ENCODE measurements around the gene PLAAT3. TPM values are rescaled to one million over a fixed set of nuclear protein-coding genes. Genes with fewer than 3 reads are reported as not detected.

The PLAAT3 gene
- polyA plus RNA-seq, 1 experiment, result 8.1 TPM

DNA sequence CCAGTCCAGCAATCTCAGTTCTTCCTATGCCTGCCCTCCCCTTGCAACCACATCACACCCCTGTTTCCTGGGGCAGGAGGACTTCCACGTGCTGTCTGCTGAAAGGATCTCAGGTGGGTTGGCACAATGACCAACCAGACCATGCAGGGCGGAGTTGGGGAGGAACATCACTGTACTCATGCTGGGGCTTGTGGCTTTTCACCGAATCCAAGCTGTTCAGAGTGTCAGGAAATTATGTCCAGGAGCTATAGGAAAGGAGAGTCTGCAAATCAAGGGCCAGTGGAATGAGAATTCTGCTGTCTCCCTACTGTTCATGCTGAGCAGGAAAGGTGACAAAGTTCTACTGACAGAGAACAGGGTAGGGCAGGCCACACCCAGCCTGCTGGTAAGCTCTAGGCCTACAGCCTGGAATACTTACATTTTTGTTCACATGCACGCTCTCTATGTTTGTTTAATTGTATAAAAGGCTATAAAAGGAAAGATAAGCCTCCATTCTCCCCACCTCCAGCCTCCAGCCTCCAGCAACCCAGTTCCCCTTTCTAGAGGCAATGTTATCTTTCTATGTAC, 49.4 kb downstream of the PLAAT3 start:
- CTCF ChIA-PET, result interaction anchor here (1.1 kb wide), 1 partner anchor 10 kb away, joined by 5 read pairs; no protein-coding TSS in a partner anchor
- TF ChIP-seq, protein P1, sequence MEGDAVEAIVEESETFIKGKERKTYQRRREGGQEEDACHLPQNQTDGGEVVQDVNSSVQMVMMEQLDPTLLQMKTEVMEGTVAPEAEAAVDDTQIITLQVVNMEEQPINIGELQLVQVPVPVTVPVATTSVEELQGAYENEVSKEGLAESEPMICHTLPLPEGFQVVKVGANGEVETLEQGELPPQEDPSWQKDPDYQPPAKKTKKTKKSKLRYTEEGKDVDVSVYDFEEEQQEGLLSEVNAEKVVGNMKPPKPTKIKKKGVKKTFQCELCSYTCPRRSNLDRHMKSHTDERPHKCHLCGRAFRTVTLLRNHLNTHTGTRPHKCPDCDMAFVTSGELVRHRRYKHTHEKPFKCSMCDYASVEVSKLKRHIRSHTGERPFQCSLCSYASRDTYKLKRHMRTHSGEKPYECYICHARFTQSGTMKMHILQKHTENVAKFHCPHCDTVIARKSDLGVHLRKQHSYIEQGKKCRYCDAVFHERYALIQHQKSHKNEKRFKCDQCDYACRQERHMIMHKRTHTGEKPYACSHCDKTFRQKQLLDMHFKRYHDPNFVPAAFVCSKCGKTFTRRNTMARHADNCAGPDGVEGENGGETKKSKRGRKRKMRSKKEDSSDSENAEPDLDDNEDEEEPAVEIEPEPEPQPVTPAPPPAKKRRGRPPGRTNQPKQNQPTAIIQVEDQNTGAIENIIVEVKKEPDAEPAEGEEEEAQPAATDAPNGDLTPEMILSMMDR (IDR thresholded peaks at IDR 0.05; ENCODE audit: low read depth, low read length), result no peak
- POLR2A ChIA-PET, result no interaction called here

DNA sequence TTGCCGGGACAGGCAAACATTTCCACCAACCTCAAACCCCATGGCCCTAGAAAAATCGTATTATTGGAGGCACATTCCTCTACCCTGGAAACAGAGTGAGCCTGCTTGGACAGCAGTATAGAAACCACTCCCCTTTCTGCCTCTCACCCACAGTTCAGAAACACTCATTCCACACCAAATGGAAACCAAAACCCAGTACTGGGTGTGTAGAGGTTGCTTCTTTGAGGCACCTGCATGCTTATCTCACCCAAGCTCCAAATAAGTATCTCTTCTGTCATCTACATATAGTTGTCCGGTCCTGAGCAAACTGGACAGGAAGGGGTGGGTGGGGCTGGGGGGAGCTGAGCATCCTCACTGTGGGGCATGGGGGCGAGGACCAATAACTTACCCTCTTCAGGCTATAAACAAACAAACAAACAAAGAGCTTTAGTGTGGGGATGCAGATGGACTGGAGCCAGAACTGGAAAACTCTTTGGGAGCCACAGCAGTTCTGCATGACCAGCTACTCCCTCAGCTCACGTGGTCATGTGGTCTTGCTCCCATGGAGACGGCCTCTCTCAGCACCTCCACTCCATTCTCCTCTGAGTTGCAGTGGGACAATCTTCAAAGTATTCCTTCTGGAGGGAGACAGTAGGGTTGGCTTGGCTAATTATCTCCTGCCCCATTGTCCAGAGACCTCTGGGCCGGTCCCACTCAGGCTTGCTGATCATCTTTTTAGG, 50.0 kb downstream of the PLAAT3 start:
- Histone ChIP-seq H3K9me3 (ENCODE audit: control insufficient read depth, insufficient read depth, low read length) (no peaks in the 10 kb centered on the region; the same call in 1 of the 2 replicates), H3K4me3 (ENCODE audit: low read depth, low read length) (no peak overlapping the region), H3K27me3 (ENCODE audit: control insufficient read depth, insufficient read depth, low read length) (peaks cover 8% of the 10 kb centered on the region), H3K27ac (ENCODE audit: low read depth, low read length) (no peak overlapping the region)
- ChIA-PET POLR2A (no interaction called here), CTCF (interaction anchor here (1.1 kb wide), 1 partner anchor 10 kb away, joined by 5 read pairs; no protein-coding TSS in a partner anchor)
- DNase-seq (ENCODE audit: low read depth, low spot score), result no peak
- TF ChIP-seq, protein P1 (IDR thresholded peaks at IDR 0.05; ENCODE audit: low read depth, low read length), result no peak

More for the DNA sequence above, 49.4 kb downstream of the PLAAT3 start:
- no peaks in the 10 kb centered on the region; the same call in 1 of the 2 replicates for H3K9me3 ChIP-seq (ENCODE audit: control insufficient read depth, insufficient read depth, low read length)
- DNase-seq (ENCODE audit: low read depth, low spot score), result no peak
- H3K4me3 ChIP-seq (ENCODE audit: low read depth, low read length), result no peak overlapping the region
- H3K27me3 ChIP-seq (ENCODE audit: control insufficient read depth, insufficient read depth, low read length), result peaks cover 4% of the 10 kb centered on the region
- no peak overlapping the region for H3K27ac ChIP-seq (ENCODE audit: low read depth, low read length)

DNA sequence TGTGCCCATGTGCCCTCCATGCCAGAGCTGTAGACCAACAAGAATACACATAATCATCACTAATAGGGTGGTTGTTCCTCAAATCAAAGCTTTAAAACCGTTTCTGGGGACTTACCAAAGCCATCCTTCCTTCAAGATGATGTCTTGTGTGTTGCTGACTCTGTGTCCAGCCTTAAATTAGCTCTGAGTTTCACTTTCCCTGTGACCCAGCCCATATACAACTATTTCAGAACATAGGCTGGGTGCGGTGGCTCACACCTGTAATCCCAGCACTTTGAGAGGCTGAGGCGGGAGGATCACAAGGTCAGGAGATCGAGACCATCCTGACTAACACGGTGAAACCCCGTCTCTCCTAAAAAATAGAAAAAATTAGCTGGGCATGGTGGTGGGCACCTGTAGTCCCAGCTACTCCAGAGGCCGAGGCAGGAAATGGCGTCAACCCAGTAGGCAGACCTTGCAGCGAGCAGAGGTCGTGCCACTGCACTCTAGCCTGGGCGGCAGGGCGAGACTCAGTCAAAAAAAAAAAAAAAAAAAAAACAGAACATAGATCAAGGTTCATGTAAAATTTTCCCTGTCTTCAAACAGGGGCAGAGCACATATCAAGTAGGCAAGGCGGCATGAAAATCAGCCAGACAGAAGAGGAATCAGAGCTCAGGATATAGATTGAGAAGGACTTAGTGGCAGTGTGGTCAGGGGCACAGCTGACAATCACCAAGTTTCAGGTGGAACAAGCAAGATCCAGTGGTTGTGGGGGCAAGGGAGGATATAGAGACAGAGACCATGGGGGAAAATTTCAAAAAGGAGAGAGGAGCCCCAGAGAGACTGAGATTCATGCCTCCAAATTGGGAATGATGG, 50.8 kb downstream of the PLAAT3 start, which contains the start of gene PLAAT2:
Gene PLAAT2, minus strand, starts transcription at position 179 of the 855 bp plus-strand sequence. Its CDS starts 55 bp downstream, at position 124.
- CTCF ChIA-PET, result interaction anchor here (1.5 kb wide), 1 partner anchor 84 kb away, joined by 3 read pairs; no protein-coding TSS in a partner anchor
- POLR2A ChIA-PET, result no interaction called here

DNA sequence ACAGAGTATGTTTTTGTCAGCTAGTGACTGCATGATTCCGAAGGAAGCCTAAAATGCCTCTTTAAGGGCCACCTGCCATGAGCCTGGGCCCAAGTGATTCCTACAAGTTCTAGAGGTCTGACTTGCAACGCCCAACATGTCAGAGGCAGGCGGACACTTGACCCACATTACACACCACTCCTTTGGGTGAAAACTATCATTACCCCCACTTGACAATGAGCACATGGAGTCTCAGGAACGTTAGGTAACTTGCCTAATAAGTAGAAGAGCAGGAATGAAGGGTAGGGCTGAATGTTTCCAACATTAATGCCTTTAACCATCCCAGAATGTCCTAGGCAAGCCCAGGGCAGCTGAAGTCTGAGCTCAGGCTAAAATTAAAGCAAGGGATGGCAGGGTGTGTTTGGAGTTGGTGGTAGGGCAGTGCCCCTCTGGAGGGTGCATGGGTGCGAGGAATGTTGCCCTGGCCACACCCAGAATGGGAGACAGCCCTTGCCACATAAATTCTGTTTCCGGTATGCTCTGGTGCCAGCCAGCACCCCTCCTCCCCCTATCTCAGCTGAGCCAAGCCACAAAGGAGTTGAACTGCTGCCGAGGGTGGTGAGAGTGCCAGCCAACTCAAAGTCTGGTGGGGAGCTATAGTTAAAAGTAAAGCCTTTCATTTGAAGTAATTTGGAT, 53.6 kb downstream of the PLAAT3 start:
- no peaks in the 10 kb centered on the region for H3K9me3 ChIP-seq (ENCODE audit: control insufficient read depth, insufficient read depth, low read length)
- ChIA-PET CTCF (no interaction called here), POLR2A (no interaction called here)
- H3K4me3 ChIP-seq (ENCODE audit: low read depth, low read length), result no peak overlapping the region
- no peak overlapping the region for H3K27ac ChIP-seq (ENCODE audit: low read depth, low read length)
- no peak for DNase-seq (ENCODE audit: low read depth, low spot score)
- TF ChIP-seq, protein P1 (IDR thresholded peaks at IDR 0.05; ENCODE audit: low read depth, low read length), result no peak
- H3K27me3 ChIP-seq (ENCODE audit: control insufficient read depth, insufficient read depth, low read length), result peaks cover 23% of the 10 kb centered on the region

More for the DNA sequence above, 50.8 kb downstream of the PLAAT3 start, which contains the start of gene PLAAT2:
- TF ChIP-seq, protein P1 (IDR thresholded peaks at IDR 0.05; ENCODE audit: low read depth, low read length), result no peak
- H3K4me3 ChIP-seq (ENCODE audit: low read depth, low read length), result no peak within 1 kb of the TSS
- H3K27ac ChIP-seq (ENCODE audit: low read depth, low read length), result no peak within 1 kb of the TSS
- DNase-seq (ENCODE audit: low read depth, low spot score), result no peak
- no peaks in the 10 kb centered on the region; the same call in 1 of the 2 replicates for H3K9me3 ChIP-seq (ENCODE audit: control insufficient read depth, insufficient read depth, low read length)
- peaks cover 8% of the 10 kb centered on the region for H3K27me3 ChIP-seq (ENCODE audit: control insufficient read depth, insufficient read depth, low read length)

All from AG04450 (cell line).